IMR-90 (cell line): ENCODE results near the gene MCM8. TPM values are rescaled to one million over a fixed set of nuclear protein-coding genes. Genes with fewer than 3 reads are reported as not detected.

Experiments
- ATAC-seq: fragments of 200-7000 bp; cut with Tn5 transposase; 2 replicates; pipeline ENCODE4 v1.9.1; 2020; ENCODE audit warnings: low read depth, mild to moderate bottlenecking, moderate library complexity
- BruUV-seq: library from RNA; stranded (reverse); fragments of 400-500 nt; replicated peaks from 2 replicates; lab custom pipeline; 2021; lab: Mats Ljungman, UMichigan
- CTCF ChIA-PET: fragments of 300-600 bp; formaldehyde crosslinking; extraction: SDS; loops from one replicate; lab custom pipeline; 2021; ENCODE audit warnings: antibody characterized with exemption; lab: Yijun Ruan, JAX
- POLR2A ChIA-PET: fragments of 300-600 bp; sonication (Branson Sonifier 250); formaldehyde crosslinking; loops from one replicate; lab custom pipeline; 2022; ENCODE audit warnings: antibody characterized with exemption; ENCODE audit not compliant: unreplicated experiment; lab: Charles Lee
- DNase-seq: peaks from one replicate; pipeline ENCODE4 v3.0.0; 2013
- H2AFZ ChIP-seq: replicated peaks from 2 replicates; pipeline ENCODE3; 2013; ENCODE audit warnings: low read length, mild to moderate bottlenecking; ENCODE audit not compliant: poor library complexity
- H2AK5ac ChIP-seq: 2 replicates; pipeline ENCODE4 v1.6.1; 2013; ENCODE audit warnings: low read depth, low read length, inconsistent platforms
- H2AK9ac ChIP-seq: replicated peaks from 2 replicates; pipeline ENCODE3; 2013; ENCODE audit warnings: mild to moderate bottlenecking, low read depth, low read length, moderate library complexity; ENCODE audit not compliant: poor library complexity
- H2BK120ac ChIP-seq: 2 replicates; pipeline ENCODE4 v1.6.1; 2013; ENCODE audit warnings: low read depth, low read length, inconsistent platforms
- H2BK15ac ChIP-seq: 3 replicates; pipeline ENCODE4 v1.6.1; 2013; ENCODE audit warnings: low read depth, low read length, inconsistent platforms
- H2BK20ac ChIP-seq: 2 replicates; pipeline ENCODE4 v1.6.1; 2013; ENCODE audit warnings: low read depth, mild to moderate bottlenecking, inconsistent platforms, low read length, moderate library complexity
- H2BK5ac ChIP-seq: 2 replicates; pipeline ENCODE4 v1.6.1; 2013; ENCODE audit warnings: mild to moderate bottlenecking, low read depth, low read length, inconsistent platforms; ENCODE audit not compliant: poor library complexity, severe bottlenecking
- H3K14ac ChIP-seq: replicated peaks from 2 replicates; pipeline ENCODE4 v1.6.1; 2013; ENCODE audit warnings: low read depth, low read length, inconsistent platforms
- H3K18ac ChIP-seq: 2 replicates; pipeline ENCODE4 v1.6.1; 2013; ENCODE audit warnings: low read depth, low read length, control low read depth
- H3K23ac ChIP-seq: 2 replicates; pipeline ENCODE4 v1.6.1; 2013; ENCODE audit warnings: low read depth, low read length, inconsistent platforms
- H3K27ac ChIP-seq: 2 replicates; pipeline ENCODE4 v1.5.1; 2013; ENCODE audit warnings: mild to moderate bottlenecking, control low read depth, low read length; ENCODE audit not compliant: insufficient read depth
- H3K27me3 ChIP-seq: 2 replicates; pipeline ENCODE4 v1.6.1; 2013; ENCODE audit warnings: low read length; ENCODE audit not compliant: control insufficient read depth, insufficient read depth
- H3K36me3 ChIP-seq: 2 replicates; pipeline ENCODE4 v1.6.1; 2013; ENCODE audit warnings: low read length, mixed read lengths; ENCODE audit not compliant: control insufficient read depth, insufficient read depth
- H3K4ac ChIP-seq: 2 replicates; pipeline ENCODE4 v1.6.1; 2013; ENCODE audit warnings: low read depth, low read length, inconsistent platforms
- H3K4me1 ChIP-seq: 2 replicates; pipeline ENCODE4 v1.6.1; 2013; ENCODE audit warnings: low read length, mixed read lengths; ENCODE audit not compliant: control insufficient read depth, insufficient read depth
- H3K4me2 ChIP-seq: 2 replicates; pipeline ENCODE4 v1.6.1; 2013; ENCODE audit warnings: low read depth, mild to moderate bottlenecking, control low read depth, low read length, moderate library complexity
- H3K4me3 ChIP-seq: 2 replicates; pipeline ENCODE4 v1.5.1; 2013; ENCODE audit warnings: low read depth, mild to moderate bottlenecking, control low read depth, low read length, moderate library complexity; ENCODE audit not compliant: insufficient read depth
- H3K56ac ChIP-seq: 2 replicates; pipeline ENCODE4 v1.6.1; 2013; ENCODE audit warnings: low read length, inconsistent platforms; ENCODE audit not compliant: insufficient read depth; ENCODE audit errors: extremely low read depth
- H3K79me1 ChIP-seq, 2 experiments: 2 replicates each; pipeline ENCODE4 v1.6.1; 2013; ENCODE audit warnings: low read length in 2 of 2, inconsistent platforms in 1 of 2, low read depth in 1 of 2
- H3K9ac ChIP-seq: 2 replicates; pipeline ENCODE4 v1.6.1; 2013; ENCODE audit warnings: low read depth, low read length, control low read depth
- H3K9me1 ChIP-seq: 2 replicates; pipeline ENCODE4 v1.6.1; 2013; ENCODE audit warnings: low read length, inconsistent platforms; ENCODE audit not compliant: insufficient read depth
- H3K9me3 ChIP-seq: 2 replicates; pipeline ENCODE4 v1.6.1; 2013; ENCODE audit warnings: low read length; ENCODE audit not compliant: control insufficient read depth, insufficient read depth
- H4K20me1 ChIP-seq: 2 replicates; pipeline ENCODE4 v1.6.1; 2013; ENCODE audit warnings: low read length, inconsistent platforms; ENCODE audit not compliant: insufficient read depth
- H4K5ac ChIP-seq: 2 replicates; pipeline ENCODE4 v1.6.1; 2013; ENCODE audit warnings: mild to moderate bottlenecking, low read depth, low read length, control low read depth
- H4K8ac ChIP-seq, 2 experiments: 2 replicates each; pipeline ENCODE4 v1.6.1; 2013; ENCODE audit warnings: low read depth in 2 of 2, low read length in 2 of 2, control low read depth in 1 of 2, inconsistent platforms in 1 of 2
- H4K91ac ChIP-seq: 2 replicates; pipeline ENCODE4 v1.6.1; 2013; ENCODE audit warnings: low read depth, low read length, inconsistent platforms; ENCODE audit not compliant: insufficient read depth
- CHD1 ChIP-seq: IDR thresholded peaks from 2 replicates; pipeline ENCODE4 v1.6.1; 2012; ENCODE audit warnings: low read depth, low read length, improper control_type of control experiment
- ELK1 ChIP-seq: fragments of 150-350 bp; IDR thresholded peaks from 2 replicates; pipeline ENCODE4 v1.6.1; 2016; ENCODE audit warnings: low read depth, mild to moderate bottlenecking, low read length, moderate library complexity, borderline replicate concordance
- MAFK ChIP-seq: IDR thresholded peaks from 2 replicates; pipeline ENCODE4 v1.6.1; 2012; ENCODE audit warnings: low read depth, low read length, improper control_type of control experiment
- MAZ ChIP-seq: IDR thresholded peaks from 2 replicates; pipeline ENCODE4 v1.6.1; 2012; ENCODE audit warnings: low read depth, mild to moderate bottlenecking, low read length, improper control_type of control experiment, moderate library complexity, borderline replicate concordance
- MXI1 ChIP-seq: IDR thresholded peaks from 2 replicates; pipeline ENCODE4 v1.6.1; 2012; ENCODE audit warnings: low read depth, mild to moderate bottlenecking, low read length, moderate library complexity, borderline replicate concordance
- NFE2L2 ChIP-seq: fragments of 150-350 bp; IDR thresholded peaks from 2 replicates; pipeline ENCODE4 v1.6.1; 2016; ENCODE audit warnings: low read depth, mild to moderate bottlenecking, low read length
- POLR2A ChIP-seq: IDR thresholded peaks from 2 replicates; pipeline ENCODE4 v1.6.1; 2012; ENCODE audit warnings: mild to moderate bottlenecking, low read depth, low read length
- RAD21 ChIP-seq: IDR thresholded peaks from 2 replicates; pipeline ENCODE4 v1.6.1; 2012; ENCODE audit warnings: low read length, improper control_type of control experiment
- RCOR1 ChIP-seq: IDR thresholded peaks from 2 replicates; pipeline ENCODE4 v1.6.1; 2012; ENCODE audit warnings: mild to moderate bottlenecking, low read length, improper control_type of control experiment; ENCODE audit not compliant: insufficient replicate concordance
- RFX5 ChIP-seq: IDR thresholded peaks from 2 replicates; pipeline ENCODE4 v1.8.0; 2012; ENCODE audit warnings: low read depth, mild to moderate bottlenecking, low read length, moderate library complexity
- SMC3 ChIP-seq: fragments of 150-350 bp; IDR thresholded peaks from 2 replicates; pipeline ENCODE4 v1.6.1; 2016; ENCODE audit warnings: low read depth, mild to moderate bottlenecking, antibody characterized with exemption, low read length, moderate library complexity
- WGBS, 2 experiments: methylation state at CpG; one replicate each; pipeline versions ENCODE4 v1.1.5 to v1.1.7; 2013; ENCODE audit warnings: missing lambda C conversion rate in 2 of 2; ENCODE audit not compliant: insufficient read length in 1 of 2; ENCODE audit errors: extremely low coverage in 2 of 2; 5-methylcytosine and 5-hydroxymethylcytosine counted together
- dilution Hi-C: fragments of 300-500 bp; cut with HindIII; formaldehyde crosslinking; loops from one replicate; pipeline ENCODE4 v1.14.3; 2018; ENCODE audit warnings: low sequenced_read_pairs; ENCODE audit not compliant: unreplicated experiment
- in situ Hi-C: fragments of 300-500 bp; cut with MboI; formaldehyde crosslinking; loops from 3 replicates; pipeline ENCODE4 v1.14.3; 2019; ENCODE audit warnings: low sequenced_read_pairs, inconsistent platforms, mixed read lengths
- intact Hi-C: fragments of 100-400 bp; cut with micrococcal nuclease; formaldehyde crosslinking; loops from 2 replicates; pipeline ENCODE4 v1.10.0; 2022
- polyA plus RNA-seq, 3 experiments: library from polyadenylated mRNA; depleted of rRNA; stranded (reverse); fragments of >200 nt; gene quantifications; 2 replicates each; pipeline ENCODE4 v1.2.3, GENCODE V29; 2012; ENCODE audit warnings: low replicate concordance in 1 of 3
- total RNA-seq: library from RNA; depleted of rRNA; stranded (reverse); fragments of >200 nt; gene quantifications from 2 replicates; pipeline ENCODE4 v1.2.3, GENCODE V29; 2012
- TF ChIP-seq, protein P1 (sequence below): fragments of 150-350 bp; IDR thresholded peaks from 2 replicates; pipeline ENCODE4 v1.6.1; 2017; ENCODE audit warnings: mild to moderate bottlenecking, antibody characterized with exemption, low read length, low read depth
- TF ChIP-seq, protein P2 (sequence below): conservative IDR thresholded peaks from 2 replicates; pipeline ENCODE4 v1.5.1; 2012; ENCODE audit warnings: mild to moderate bottlenecking, low read depth, low read length, improper control_type of control experiment

MCM8 gene
- total and polyA plus RNA-seq, 2 of the 4 experiments (the other 2 are of a cell fraction): 4.2 to 11.5 TPM

DNA sequence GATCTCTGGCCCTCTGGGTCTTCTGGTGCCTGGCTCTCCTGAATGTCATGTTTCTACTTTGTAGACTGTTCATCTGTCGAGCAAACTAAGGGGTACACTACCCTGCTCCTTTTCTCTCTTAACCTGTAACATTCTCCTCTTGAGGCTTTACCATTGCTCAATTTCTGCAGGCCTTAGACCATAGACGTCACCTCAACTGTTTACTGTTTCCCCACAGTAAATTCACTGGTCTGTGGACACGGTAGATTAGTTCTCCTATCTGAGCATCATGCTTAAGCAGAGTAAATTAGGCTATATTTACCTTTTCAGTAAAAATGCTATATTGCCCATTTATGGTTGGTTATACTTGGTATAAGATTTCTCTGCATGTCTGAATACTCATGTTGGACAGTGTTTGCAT, 40.5 kb downstream of the MCM8 start:
- H4K20me1 ChIP-seq: no peaks in the 10 kb centered on the region
- H3K79me1 ChIP-seq: peaks cover 0 to 3% of the 10 kb centered on the region in 2 experiments; a peak in 1 of 4 replicates
- H3K18ac ChIP-seq: no peak overlapping the region
- BruUV-seq: no TSS peak
- H2AFZ ChIP-seq: no peak overlapping the region
- H3K14ac ChIP-seq: no peak overlapping the region
- no peak overlapping the region for H3K27ac ChIP-seq
- H3K4me2 ChIP-seq: no peak overlapping the region
- in situ Hi-C loops: no loop called here
- H2BK5ac ChIP-seq: no peak overlapping the region
- H2AK5ac ChIP-seq: no peak overlapping the region
- H3K56ac ChIP-seq: no peak overlapping the region; the same call in 1 of the 2 replicates
- no peak for DNase-seq
- no peaks in the 10 kb centered on the region for H3K9me1 ChIP-seq
- H4K5ac ChIP-seq: no peak overlapping the region
- H3K4me1 ChIP-seq: no peaks in the 10 kb centered on the region
- intact Hi-C loops: no loop called here
- no peak overlapping the region for H3K23ac ChIP-seq
- H2BK15ac ChIP-seq: no peak overlapping the region
- H3K4me3 ChIP-seq: no peak overlapping the region
- no peak overlapping the region for H4K91ac ChIP-seq
- no peak overlapping the region; a peak in 1 of 4 replicates for H4K8ac ChIP-seq
- CTCF ChIA-PET: no interaction called here
- H3K9ac ChIP-seq: no peak overlapping the region
- no peak overlapping the region for H3K4ac ChIP-seq
- no peak for ATAC-seq
- WGBS, 2 experiments: 100% methylated on average over 1 of the region's 3 CpGs; no CpG with 5 or more reads in 1 of the 2 experiments
- no peaks in the 10 kb centered on the region for H3K27me3 ChIP-seq
- POLR2A ChIA-PET: no interaction called here
- no peaks in the 10 kb centered on the region for H3K9me3 ChIP-seq
- peaks cover 3% of the 10 kb centered on the region; the same call in 1 of the 2 replicates for H3K36me3 ChIP-seq
- TF ChIP-seq MAFK: no peak
- TF ChIP-seq CHD1: no peak
- TF ChIP-seq MAZ: no peak
- no peak for TF ChIP-seq RFX5
- TF ChIP-seq, protein P1, sequence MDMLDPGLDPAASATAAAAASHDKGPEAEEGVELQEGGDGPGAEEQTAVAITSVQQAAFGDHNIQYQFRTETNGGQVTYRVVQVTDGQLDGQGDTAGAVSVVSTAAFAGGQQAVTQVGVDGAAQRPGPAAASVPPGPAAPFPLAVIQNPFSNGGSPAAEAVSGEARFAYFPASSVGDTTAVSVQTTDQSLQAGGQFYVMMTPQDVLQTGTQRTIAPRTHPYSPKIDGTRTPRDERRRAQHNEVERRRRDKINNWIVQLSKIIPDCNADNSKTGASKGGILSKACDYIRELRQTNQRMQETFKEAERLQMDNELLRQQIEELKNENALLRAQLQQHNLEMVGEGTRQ: no peak
- no peak for TF ChIP-seq SMC3
- TF ChIP-seq RAD21: no peak
- TF ChIP-seq RCOR1: no peak
- no peak for TF ChIP-seq NFE2L2
- no peak for TF ChIP-seq MXI1
- TF ChIP-seq POLR2A: no peak
- TF ChIP-seq ELK1: no peak
- TF ChIP-seq, protein P2, sequence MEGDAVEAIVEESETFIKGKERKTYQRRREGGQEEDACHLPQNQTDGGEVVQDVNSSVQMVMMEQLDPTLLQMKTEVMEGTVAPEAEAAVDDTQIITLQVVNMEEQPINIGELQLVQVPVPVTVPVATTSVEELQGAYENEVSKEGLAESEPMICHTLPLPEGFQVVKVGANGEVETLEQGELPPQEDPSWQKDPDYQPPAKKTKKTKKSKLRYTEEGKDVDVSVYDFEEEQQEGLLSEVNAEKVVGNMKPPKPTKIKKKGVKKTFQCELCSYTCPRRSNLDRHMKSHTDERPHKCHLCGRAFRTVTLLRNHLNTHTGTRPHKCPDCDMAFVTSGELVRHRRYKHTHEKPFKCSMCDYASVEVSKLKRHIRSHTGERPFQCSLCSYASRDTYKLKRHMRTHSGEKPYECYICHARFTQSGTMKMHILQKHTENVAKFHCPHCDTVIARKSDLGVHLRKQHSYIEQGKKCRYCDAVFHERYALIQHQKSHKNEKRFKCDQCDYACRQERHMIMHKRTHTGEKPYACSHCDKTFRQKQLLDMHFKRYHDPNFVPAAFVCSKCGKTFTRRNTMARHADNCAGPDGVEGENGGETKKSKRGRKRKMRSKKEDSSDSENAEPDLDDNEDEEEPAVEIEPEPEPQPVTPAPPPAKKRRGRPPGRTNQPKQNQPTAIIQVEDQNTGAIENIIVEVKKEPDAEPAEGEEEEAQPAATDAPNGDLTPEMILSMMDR: no peak
- no peak overlapping the region for H2AK9ac ChIP-seq
- H2BK120ac ChIP-seq: no peak overlapping the region
- no peak overlapping the region for H2BK20ac ChIP-seq
- dilution Hi-C loops: no loop called here
